Middle frontal gyrus (tissue), 1 donor: ENCODE data around the gene CHST5.

ENCODE experiments used
- DNase-seq: peaks from one replicate; pipeline ENCODE4 v3.0.0-alpha.2; 2015; ENCODE audit warnings: low spot score; ENCODE audit errors: extremely low spot score

Gene CHST5

GRCh38 chr16:75479421-75479990 is 56.4 kb downstream of the CHST5 start:
- no peak for DNase-seq
